Spleen (tissue), 11 donors: ENCODE results near the gene PUS10. TPM values are rescaled to one million over a fixed set of nuclear protein-coding genes. Genes with fewer than 3 reads are reported as not detected.

ENCODE experiments used
- DNase-seq: peaks from one replicate; pipeline ENCODE4 v3.0.0-alpha.2; 2020
- H3K27ac ChIP-seq, 8 donors: fragments of 200-600 bp; sonication (generic) in 7 of 8; 1 replicate in 4 of 8; 2 replicates in 4 of 8; pipeline versions ENCODE4 v1.5.0 to v1.8.0; 2016 to 2021; ENCODE audit warnings: inconsistent platforms in 4 of 8, mild to moderate bottlenecking in 4 of 8, moderate library complexity in 1 of 8
- H3K27me3 ChIP-seq, 7 donors: fragments of 200-600 bp; sonication (generic) in 6 of 7; replicated peaks in 1 of 7; 1 replicate in 4 of 7; 2 replicates in 3 of 7; pipeline versions ENCODE4 v1.5.0 to v1.8.0; 2016 to 2021; ENCODE audit warnings: inconsistent platforms in 3 of 7, mild to moderate bottlenecking in 1 of 7
- H3K36me3 ChIP-seq, 6 donors: fragments of 200-600 bp; sonication (generic) in 5 of 6; 1 replicate in 4 of 6; 2 replicates in 2 of 6; pipeline versions ENCODE4 v1.5.0 to v1.8.0; 2016 to 2021; ENCODE audit warnings: inconsistent platforms in 2 of 6
- H3K4me1 ChIP-seq, 6 donors: fragments of 200-600 bp; sonication (generic) in 5 of 6; 1 replicate in 3 of 6; 2 replicates in 3 of 6; pipeline versions ENCODE4 v1.5.0 to v1.8.0; 2016 to 2021; ENCODE audit warnings: inconsistent platforms in 3 of 6
- H3K4me3 ChIP-seq, 8 donors: fragments of 200-600 bp; sonication (generic) in 7 of 8; 1 replicate in 4 of 8; 2 replicates in 4 of 8; pipeline versions ENCODE4 v1.5.0 to v1.8.0; 2016 to 2021; ENCODE audit warnings: inconsistent platforms in 4 of 8, mild to moderate bottlenecking in 4 of 8, moderate library complexity in 2 of 8
- H3K9me3 ChIP-seq, 8 donors: fragments of 200-600 bp; sonication (generic) in 7 of 8; 1 replicate in 4 of 8; 2 replicates in 4 of 8; pipeline versions ENCODE4 v1.5.0 to v1.8.0; 2016 to 2021; ENCODE audit warnings: inconsistent platforms in 4 of 8
- POLR2A ChIP-seq, 3 donors: fragments of 450-650 bp; IDR thresholded peaks; one replicate each; pipeline ENCODE4 v1.5.1; 2017; ENCODE audit warnings: antibody characterized with exemption in 3 of 3, mild to moderate bottlenecking in 1 of 3
- POLR2AphosphoS5 ChIP-seq, 3 donors: sonication (generic); formaldehyde crosslinking; IDR thresholded peaks; one replicate each; pipeline ENCODE4 v1.5.1; 2017; ENCODE audit warnings: antibody characterized with exemption in 3 of 3
- WGBS, 5 donors: extraction: QIAGEN DNeasy Blood & Tissue Kit in 3 of 5; methylation state at CpG; one replicate each; pipeline versions ENCODE4 v1.1.5 to v1.1.7; 2013 to 2018; 5-methylcytosine and 5-hydroxymethylcytosine counted together
- intact Hi-C: fragments of 100-400 bp; cut with DNase I; formaldehyde crosslinking; loops from one replicate; pipeline ENCODE4 v1.15.0; 2023; ENCODE audit warnings: low total_unique reads
- polyA plus RNA-seq, 3 donors: library from polyadenylated mRNA; stranded (reverse); fragments of 200-250 nt; gene quantifications; one replicate each; pipeline ENCODE4 v1.2.1, GENCODE V29; 2013
- total RNA-seq, 7 donors: library from RNA; depleted of rRNA in 3 of 7; stranded (reverse); fragments of >200 nt in 3 of 7; fragmentation: NEBNext Ultra II Directional in 4 of 7; extraction: Animal tissue kit (Norgen Biotek cat#: 25700) in 4 of 7; gene quantifications; one replicate each; pipeline versions ENCODE4 v1.1.0 to v1.2.1, GENCODE V29; 2016 to 2021
- TF ChIP-seq, protein P1 (sequence below), 11 experiments: fragments of 200-600 bp in 7 of 11; fragments of 450-650 bp in 4 of 11; sonication (generic) in 4 of 11; IDR thresholded peaks in 8 of 11; conservative IDR thresholded peaks in 3 of 11; 1 replicate in 7 of 11; 2 replicates in 4 of 11; pipeline versions ENCODE4 v1.4.0 to v1.8.0; 2016 to 2021; ENCODE audit warnings: antibody characterized with exemption in 11 of 11, inconsistent platforms in 4 of 11, mild to moderate bottlenecking in 1 of 11
- donor health status: healthy with polysubstance abuse.
- donor health status: DM: no; HTN: no; CAD: no; lungs with moderate emphysema.
- donor health status: DM: no; HTN: no; CAD: no.
- donor health status: Bipolar disorder and iron deficiency.
- donor health status: healthy.
- donor health status: DM: no; HTN: no; CAD: no.
- donor health status: DM: yes; HTN: yes; CAD: no.

PUS10 gene
- total and polyA plus RNA-seq, 10 donors, result 3.5 to 12.6 (median 6.4) TPM

GRCh38 chr2:60977562-60977895 is 40.5 kb downstream of the PUS10 start:
- peaks cover 0 to 22% (median 14%) of the 10 kb centered on the region in 6 donors for H3K4me1 ChIP-seq
- WGBS, 5 donors, result 76 to 97% (median 84%) methylated on average over 1 of the region's 1 CpG
- H3K36me3 ChIP-seq, result no peaks in the 10 kb centered on the region
- H3K9me3 ChIP-seq, result no peaks in the 10 kb centered on the region
- DNase-seq, result no peak
- no peak for TF ChIP-seq POLR2AphosphoS5 (IDR thresholded peaks at IDR 0.05)
- no peak for TF ChIP-seq POLR2A (IDR thresholded peaks at IDR 0.05)
- TF ChIP-seq, protein P1, sequence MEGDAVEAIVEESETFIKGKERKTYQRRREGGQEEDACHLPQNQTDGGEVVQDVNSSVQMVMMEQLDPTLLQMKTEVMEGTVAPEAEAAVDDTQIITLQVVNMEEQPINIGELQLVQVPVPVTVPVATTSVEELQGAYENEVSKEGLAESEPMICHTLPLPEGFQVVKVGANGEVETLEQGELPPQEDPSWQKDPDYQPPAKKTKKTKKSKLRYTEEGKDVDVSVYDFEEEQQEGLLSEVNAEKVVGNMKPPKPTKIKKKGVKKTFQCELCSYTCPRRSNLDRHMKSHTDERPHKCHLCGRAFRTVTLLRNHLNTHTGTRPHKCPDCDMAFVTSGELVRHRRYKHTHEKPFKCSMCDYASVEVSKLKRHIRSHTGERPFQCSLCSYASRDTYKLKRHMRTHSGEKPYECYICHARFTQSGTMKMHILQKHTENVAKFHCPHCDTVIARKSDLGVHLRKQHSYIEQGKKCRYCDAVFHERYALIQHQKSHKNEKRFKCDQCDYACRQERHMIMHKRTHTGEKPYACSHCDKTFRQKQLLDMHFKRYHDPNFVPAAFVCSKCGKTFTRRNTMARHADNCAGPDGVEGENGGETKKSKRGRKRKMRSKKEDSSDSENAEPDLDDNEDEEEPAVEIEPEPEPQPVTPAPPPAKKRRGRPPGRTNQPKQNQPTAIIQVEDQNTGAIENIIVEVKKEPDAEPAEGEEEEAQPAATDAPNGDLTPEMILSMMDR (IDR thresholded peaks at IDR 0.05 in 8 of 11, conservative IDR thresholded peaks at IDR 0.05 in 3 of 11), result no peak
- H3K27ac ChIP-seq, result no peak overlapping the region
- intact Hi-C loops, result no loop called here
- no peaks in the 10 kb centered on the region for H3K27me3 ChIP-seq
- H3K4me3 ChIP-seq, result no peak overlapping the region

GRCh38 chr2:60976875-60977561 is 41.0 kb downstream of the PUS10 start:
- H3K9me3 ChIP-seq, result no peaks in the 10 kb centered on the region
- no peak for DNase-seq
- H3K4me1 ChIP-seq, result peaks cover 0 to 27% (median 15%) of the 10 kb centered on the region in 6 donors
- peak overlapping the region in 1 of 8 donors; percentile 26 for H3K27ac ChIP-seq
- H3K27me3 ChIP-seq, result no peaks in the 10 kb centered on the region
- intact Hi-C loops, result no loop called here
- H3K4me3 ChIP-seq, result no peak overlapping the region
- no peaks in the 10 kb centered on the region for H3K36me3 ChIP-seq
- WGBS, 5 donors, result 51 to 66% (median 62%) methylated on average over 5 of the region's 5 CpGs
- TF ChIP-seq POLR2AphosphoS5 (IDR thresholded peaks at IDR 0.05) (no peak), POLR2A (IDR thresholded peaks at IDR 0.05) (no peak)
- TF ChIP-seq, protein P1 (IDR thresholded peaks at IDR 0.05 in 8 of 11, conservative IDR thresholded peaks at IDR 0.05 in 3 of 11), result no peak

DNA sequence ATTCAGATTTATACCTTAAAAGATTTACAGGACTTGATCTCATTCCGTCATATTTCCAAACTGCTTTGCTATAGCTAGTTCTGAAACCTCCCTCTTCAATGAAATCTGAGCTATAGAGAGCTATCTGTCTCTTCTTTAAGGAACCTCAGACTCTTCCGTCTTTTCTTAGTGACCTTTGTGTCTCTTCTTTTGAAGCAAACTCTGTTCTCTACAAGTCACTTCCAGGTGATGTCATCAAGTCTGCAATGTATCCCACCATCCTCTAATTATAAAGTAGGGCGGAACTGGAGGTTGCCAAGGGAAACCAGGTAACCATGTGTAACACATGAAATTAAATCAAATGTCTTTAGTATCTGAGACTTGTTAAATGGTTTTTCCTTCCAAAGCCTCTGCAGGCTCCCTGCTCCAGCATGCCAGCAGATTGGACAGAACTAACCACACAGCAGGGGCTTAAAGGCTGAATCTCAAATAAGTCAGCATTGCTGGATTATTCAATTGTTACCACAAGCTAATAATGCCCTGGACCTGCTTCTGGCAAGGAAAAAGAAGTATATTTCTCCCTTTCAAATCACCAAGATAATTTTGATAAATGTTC is 41.7 kb downstream of the PUS10 start:
- H3K27ac ChIP-seq, result no peak overlapping the region
- TF ChIP-seq, protein P1 (IDR thresholded peaks at IDR 0.05 in 8 of 11, conservative IDR thresholded peaks at IDR 0.05 in 3 of 11), result no peak
- TF ChIP-seq POLR2A (IDR thresholded peaks at IDR 0.05), result no peak
- TF ChIP-seq POLR2AphosphoS5 (IDR thresholded peaks at IDR 0.05), result no peak
- no peak overlapping the region for H3K4me3 ChIP-seq
- intact Hi-C loops, result no loop called here
- peaks cover 0 to 32% (median 17%) of the 10 kb centered on the region in 6 donors for H3K4me1 ChIP-seq
- H3K27me3 ChIP-seq, result no peaks in the 10 kb centered on the region
- no peaks in the 10 kb centered on the region for H3K9me3 ChIP-seq
- H3K36me3 ChIP-seq, result no peaks in the 10 kb centered on the region
- no peak for DNase-seq
- 89 to 95% (median 94%) methylated on average over 3 of the region's 3 CpGs for WGBS, 5 donors

DNA sequence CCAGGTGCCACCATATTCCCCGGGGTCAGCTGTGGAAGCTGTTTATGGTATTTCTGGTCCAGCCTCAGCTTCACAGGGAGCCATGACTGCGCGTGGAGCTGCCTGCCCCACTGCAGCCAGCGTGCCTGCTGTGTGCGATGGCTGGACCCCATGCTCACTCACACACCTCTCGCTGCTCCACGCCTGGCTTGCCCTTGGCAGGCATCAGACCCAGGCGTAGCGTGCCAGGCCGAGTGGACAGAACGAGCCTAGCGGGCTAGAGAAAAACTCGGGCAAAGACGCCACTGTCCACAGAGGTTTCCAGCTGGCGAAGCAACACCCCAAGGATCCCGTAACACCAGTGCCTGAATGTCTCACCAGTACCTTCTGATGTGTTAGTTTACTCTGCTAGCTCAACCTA is 43.4 kb downstream of the PUS10 start:
- H3K27me3 ChIP-seq, result no peaks in the 10 kb centered on the region

More for the DNA sequence above, 43.4 kb downstream of the PUS10 start:
- Histone ChIP-seq H3K27ac (no peak overlapping the region), H3K36me3 (no peaks in the 10 kb centered on the region), H3K9me3 (no peaks in the 10 kb centered on the region), H3K4me3 (no peak overlapping the region), H3K4me1 (peaks cover 0 to 35% (median 12%) of the 10 kb centered on the region in 6 donors)
- TF ChIP-seq POLR2AphosphoS5 (IDR thresholded peaks at IDR 0.05) (no peak), POLR2A (IDR thresholded peaks at IDR 0.05) (no peak)
- TF ChIP-seq, protein P1 (IDR thresholded peaks at IDR 0.05 in 8 of 11, conservative IDR thresholded peaks at IDR 0.05 in 3 of 11), result no peak
- intact Hi-C loops, result no loop called here
- WGBS, 5 donors, result 94 to 97% (median 96%) methylated on average over 13 to 16 of the region's 16 CpGs
- DNase-seq, result no peak
